GM21360 (cell line): ENCODE measurements around the gene ZNF184.

Source experiments
- ATAC-seq: cut with Tn5 transposase; IDR thresholded peaks from one replicate; pipeline ENCODE4 v1.9.1; 2021; ENCODE audit warnings: mild to moderate bottlenecking, moderate library complexity; ENCODE audit not compliant: unreplicated experiment

Gene ZNF184

DNA sequence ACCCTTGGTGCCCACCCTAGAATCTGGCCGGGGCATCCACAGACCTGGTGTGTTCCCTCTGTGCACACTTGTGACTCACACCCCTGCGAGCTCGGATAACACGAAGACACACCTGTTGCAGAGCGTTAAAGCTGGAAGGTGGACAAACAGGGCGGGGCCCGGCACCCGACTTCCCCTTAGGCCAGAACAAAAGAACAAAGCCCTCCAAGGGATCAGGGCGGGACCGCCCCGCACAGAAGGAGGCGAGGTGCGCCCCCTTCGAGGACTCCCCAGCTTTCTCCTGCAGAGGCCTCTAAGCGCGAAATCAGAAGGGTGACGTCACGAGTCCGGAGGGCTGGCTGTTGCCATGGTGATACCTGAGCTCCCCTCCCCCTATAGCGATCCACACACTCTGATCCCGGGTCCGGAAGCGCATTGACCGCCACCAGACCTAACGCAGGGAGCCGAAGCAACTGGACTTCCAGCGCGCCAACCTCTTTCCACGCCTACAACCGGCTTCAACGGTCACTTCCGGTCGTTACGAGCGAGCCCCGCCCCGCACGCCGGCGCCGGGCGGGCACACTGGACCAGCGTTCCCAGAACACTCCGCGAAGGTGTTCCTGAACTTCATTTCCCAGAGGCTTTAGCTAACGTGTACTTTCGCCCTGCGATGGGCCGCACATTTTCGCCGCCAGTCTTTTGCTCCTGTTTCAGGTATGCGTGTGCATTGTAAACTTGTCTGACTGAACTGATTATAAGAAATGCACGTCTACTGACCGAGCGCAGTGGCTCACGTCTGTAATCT, at the start of gene ZNF184:
Gene ZNF184, minus strand, starts transcription at position 489 of the 784 bp plus-strand sequence. CDS start 811 bp downstream, outside the sequence.
- peak; percentile 71 for ATAC-seq

DNA sequence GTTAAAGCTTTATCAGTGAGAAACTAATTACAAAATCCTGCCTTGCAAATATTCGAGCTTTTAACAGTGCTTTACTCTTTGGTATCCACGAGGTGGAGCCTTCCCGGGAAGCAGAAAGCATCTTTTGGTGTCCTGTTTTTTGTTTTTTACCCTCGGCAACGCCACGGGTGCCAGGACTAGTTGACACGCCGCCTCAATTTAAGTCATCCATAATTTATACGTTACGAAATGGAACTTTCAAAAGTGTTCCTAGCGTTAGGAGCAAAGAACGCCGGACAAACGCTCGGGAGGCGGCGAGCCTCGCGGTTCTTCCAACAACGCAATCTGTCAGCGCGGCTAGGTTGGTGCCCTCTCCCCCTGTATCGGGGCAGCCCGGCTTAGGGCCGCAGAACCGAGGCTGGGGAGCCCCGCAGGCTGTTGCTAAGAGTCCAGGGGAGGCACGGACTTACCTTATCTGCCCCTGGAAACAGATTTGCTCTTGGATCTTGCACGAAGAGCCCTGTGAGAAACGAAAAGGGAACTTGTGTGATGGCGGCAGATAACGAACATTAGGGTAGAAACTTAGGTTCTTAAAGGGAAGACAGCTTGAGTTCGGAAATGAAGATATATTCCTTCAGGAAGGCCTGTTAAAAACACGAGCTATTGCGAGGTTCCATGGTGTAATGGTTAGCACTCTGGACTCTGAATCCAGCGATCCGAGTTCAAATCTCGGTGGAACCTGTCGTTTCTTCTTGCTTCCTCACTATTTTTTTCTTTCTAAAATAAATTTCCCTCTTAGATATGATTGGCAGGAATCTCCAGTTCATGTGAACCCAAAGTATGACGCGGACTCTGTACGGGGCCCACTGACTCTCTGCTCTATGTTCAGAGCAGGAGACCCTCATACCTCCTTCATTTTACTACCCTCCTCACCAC, 46.2 kb upstream of the ZNF184 start:
- ATAC-seq, result peak; percentile 43

DNA sequence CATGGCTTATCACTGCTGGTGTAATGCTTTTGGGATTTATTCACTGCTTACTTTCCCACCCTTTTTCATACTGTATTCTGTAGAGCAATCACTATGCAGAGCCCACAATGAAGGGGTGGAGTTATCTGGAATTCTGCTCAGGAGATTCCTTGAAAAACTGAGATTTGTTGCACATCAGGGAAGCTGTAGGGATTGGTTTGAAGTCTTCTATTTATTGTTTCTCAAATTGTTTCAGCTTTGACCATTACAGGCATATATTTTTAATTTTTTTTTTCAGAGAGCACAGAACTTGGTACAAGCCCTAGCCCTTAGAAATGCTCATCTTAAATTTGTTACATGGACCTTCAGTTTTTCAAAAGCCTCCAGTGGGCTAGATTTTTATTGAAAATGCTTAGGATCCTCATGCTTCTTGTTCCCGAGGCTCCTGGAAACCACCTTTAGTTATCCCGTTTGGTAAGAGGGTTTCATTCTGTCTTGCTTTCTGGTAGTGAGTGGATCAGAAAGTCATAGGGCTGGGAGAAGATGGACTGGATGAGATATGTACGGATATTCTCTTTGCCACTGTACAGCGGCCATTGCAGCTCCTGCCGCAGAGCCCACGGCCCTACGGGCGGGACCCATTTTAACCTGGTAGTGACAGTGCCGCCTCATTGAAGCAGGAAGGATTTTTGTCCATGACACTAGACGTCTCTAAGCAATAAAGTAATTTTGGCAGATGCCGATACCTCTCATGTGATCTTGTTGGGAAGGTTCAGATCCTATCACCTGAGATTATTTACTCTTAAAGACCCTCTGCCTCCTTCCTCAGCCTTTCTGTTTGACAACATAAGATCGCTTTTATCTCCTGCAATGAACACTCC, 45.3 kb upstream of the ZNF184 start:
- ATAC-seq, result peak; percentile 28

GRCh38 chr6:27517238-27517637, 44.3 kb upstream of the ZNF184 start:
- no peak for ATAC-seq

DNA sequence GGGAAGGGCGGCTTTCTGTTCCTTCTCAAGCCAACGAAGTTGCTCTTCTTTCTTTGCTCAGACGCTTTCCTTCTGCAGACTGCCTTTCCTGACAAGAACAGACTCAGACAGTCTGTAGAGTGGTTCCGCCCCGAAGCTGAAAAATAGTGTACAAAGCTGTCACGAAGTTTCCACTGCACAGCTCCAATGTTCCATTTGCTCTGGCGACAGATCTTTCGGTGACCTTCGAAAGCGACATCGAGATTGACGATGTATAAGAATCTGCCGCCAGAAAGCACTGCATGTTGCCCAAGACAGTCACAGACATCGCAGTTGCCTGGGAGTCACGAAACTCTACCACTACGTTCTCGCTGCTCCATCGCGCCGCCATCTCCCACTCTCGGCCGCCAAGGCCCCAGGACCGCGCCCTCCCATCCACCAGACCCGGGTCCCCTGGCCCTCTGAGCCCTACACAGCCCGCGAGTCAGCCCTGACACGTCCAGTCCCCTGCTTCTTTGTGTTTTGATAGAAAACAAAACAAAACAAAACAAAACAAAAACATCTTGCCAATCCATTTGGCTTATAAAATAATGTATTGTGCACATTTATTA, 42.1 kb upstream of the ZNF184 start:
- ATAC-seq, result no peak

DNA sequence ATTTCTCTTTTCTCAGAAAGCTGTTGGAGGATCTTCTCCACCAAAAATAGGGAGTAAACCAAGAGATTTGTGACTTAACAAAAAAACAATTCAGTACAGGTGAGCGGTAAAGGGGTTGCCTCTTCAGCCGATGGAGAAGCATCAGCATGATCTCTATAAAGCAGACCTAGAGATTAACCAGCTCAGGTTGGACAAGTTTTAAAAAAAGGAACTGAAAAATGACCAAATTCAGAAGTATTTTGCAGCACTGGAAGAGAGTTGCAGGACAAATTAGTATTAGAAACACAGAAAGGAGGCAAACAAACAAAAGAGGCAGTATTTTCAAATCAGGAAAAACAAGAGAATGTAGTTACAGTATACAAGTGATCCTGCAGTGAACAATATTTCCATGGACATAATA, 39.6 kb upstream of the ZNF184 start:
- ATAC-seq, result no peak

GRCh38 chr6:27507041-27507956, 34.4 kb upstream of the ZNF184 start:
- ATAC-seq, result no peak

GRCh38 chr6:27505209-27506027, 32.5 kb upstream of the ZNF184 start:
- ATAC-seq, result no peak

- ATAC-seq, result no peak
Observed at GRCh38 chr6:27503436-27504030, 30.6 kb upstream of the ZNF184 start.

GRCh38 chr6:27502508-27503435, 29.9 kb upstream of the ZNF184 start:
- no peak for ATAC-seq

GRCh38 chr6:27501187-27501586, 28.3 kb upstream of the ZNF184 start:
- ATAC-seq, result no peak

GRCh38 chr6:27500177-27500576, 27.3 kb upstream of the ZNF184 start:
- ATAC-seq, result no peak

DNA sequence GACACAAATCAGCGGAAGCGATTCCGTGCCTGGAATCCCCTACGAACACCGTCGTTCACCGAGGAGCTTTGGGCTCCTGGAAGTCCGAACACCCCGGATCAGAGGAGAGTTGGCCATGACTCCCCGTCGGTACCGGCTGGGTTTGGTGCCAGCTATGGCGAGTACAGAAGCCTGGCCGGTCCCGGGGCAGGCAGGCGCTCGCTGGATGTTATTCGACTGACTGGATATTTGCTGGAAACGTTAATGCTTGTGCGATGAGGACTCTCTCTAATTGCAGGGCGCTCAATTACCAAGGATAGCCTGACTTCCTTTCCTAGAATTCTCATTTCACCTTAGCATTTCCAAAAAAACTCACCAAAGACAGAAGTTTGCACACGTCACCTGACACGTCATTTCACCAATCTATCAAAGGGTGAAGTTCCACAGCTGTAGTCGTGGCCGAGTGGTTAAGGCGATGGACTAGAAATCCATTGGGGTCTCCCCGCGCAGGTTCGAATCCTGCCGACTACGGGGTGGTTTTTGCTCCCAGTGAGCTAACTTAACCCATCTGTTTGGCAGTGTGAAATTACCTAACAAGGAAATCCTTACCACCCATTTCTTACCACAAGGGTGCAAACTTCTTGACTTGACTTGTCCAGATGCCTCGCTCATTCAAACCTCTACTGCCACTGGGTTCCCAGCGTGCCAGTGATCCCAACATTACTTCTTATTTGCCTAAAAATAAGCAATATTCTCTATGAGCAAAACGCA, 22.7 kb upstream of the ZNF184 start:
- ATAC-seq, result peak; percentile 65

DNA sequence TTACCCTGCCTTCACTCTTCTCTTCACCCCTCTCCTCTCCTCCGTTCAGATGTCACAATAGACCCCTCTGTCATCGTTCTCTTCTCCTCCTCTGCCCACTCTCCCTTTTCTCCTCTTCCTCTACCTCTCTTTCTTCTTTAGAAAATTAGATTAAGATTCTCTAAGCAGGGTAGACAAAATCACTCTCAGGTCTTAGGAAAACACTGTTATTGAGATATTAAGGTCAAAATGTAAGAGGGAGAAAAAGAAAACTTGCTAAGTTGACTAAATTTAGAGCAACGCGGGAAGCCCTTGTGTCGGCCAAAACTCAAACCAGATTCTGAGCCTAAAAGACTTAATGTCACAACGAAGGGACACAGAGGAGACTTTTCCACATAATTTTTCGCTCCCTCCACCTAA, 22.1 kb upstream of the ZNF184 start:
- ATAC-seq, result no peak

DNA sequence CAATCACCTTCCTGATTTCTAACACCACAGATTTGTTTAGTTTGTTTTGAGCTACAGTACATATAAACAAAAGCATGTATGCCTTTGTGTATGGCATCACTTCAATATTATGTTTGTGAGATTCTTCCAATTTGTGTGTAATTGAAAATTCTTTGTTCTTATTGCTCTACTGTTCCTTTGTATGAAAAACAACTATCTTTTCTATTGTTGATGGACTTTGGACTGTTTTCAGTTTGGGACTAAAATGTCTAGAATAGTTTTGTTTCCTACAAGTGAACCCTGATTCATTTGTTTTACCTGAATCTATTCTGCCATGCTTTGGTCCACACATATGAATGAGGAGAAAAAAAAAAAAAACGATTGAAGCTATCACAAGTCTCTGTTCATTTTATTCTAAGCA, 21.2 kb upstream of the ZNF184 start:
- ATAC-seq, result no peak

DNA sequence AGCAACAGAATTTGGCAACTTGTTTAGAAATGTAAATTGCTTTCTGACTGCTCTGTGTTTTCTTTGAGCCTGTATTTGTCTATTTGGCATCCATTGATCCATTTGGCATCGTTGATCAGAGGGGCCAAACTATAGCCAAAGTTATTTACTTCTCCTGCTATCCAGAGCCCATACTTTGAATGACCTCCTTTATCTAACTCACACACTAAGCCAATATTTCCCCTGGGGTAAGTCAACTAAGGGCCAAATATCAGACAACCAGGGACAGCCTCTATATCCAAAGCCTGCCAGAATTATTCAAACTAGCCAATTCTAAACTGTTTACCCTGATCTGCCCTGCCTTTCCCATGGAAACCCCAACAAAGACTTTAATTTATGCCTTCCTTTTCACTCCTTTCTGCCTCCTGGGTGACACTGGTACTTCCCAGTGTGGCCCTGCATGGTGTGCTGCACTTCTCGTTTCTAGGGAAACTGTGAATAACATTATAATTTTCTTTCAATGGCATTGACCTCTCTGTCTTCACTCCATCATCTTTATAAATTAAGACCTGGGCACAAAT, 19.8 kb upstream of the ZNF184 start:
- ATAC-seq, result no peak
